K562 (cell line): ENCODE results near the gene PLCL1. TPM values are rescaled to one million over a fixed set of nuclear protein-coding genes. Genes with fewer than 3 reads are reported as not detected.

Experiments
- AFF1 ChIP-seq, 2 experiments: fragments of 450-650 bp; IDR thresholded peaks; 2 replicates each; pipeline ENCODE4 v1.6.1; 2018; ENCODE audit warnings: mild to moderate bottlenecking in 2 of 2, low read depth in 1 of 2; ENCODE audit not compliant: partially characterized antibody in 2 of 2
- ARNT ChIP-seq, 2 experiments: fragments of 450-650 bp; IDR thresholded peaks; 2 replicates each; pipeline ENCODE4 v1.6.1; 2016; ENCODE audit warnings: mild to moderate bottlenecking in 1 of 2
- CBFA2T2 ChIP-seq: fragments of 450-650 bp; conservative IDR thresholded peaks from 2 replicates; pipeline ENCODE4 v1.6.1; 2017; ENCODE audit warnings: mild to moderate bottlenecking
- CEBPB ChIP-seq: fragments of 450-650 bp; IDR thresholded peaks from 2 replicates; pipeline ENCODE4 v1.6.1; 2016; ENCODE audit warnings: missing genetic modification characterization, missing compliant biosample characterization
- CREB1 ChIP-seq, 2 experiments: sonication (generic) in 1 of 2; formaldehyde crosslinking in 1 of 2; IDR thresholded peaks; 2 replicates each; pipeline versions ENCODE4 v1.6.1 to v1.8.0; 2012 to 2022; ENCODE audit warnings: inconsistent platforms in 1 of 2, mild to moderate bottlenecking in 1 of 2, missing genetic modification reagents in 1 of 2, moderate library complexity in 1 of 2
- FOXA1 ChIP-seq: fragments of 450-650 bp; IDR thresholded peaks from 2 replicates; pipeline ENCODE4 v1.6.1; 2016; ENCODE audit warnings: mild to moderate bottlenecking, borderline replicate concordance
- GATAD2A ChIP-seq: fragments of 450-650 bp; IDR thresholded peaks from 2 replicates; pipeline ENCODE4 v1.6.1; 2017
- MEIS2 ChIP-seq: fragments of 450-650 bp; IDR thresholded peaks from 2 replicates; pipeline ENCODE4 v1.6.1; 2014; ENCODE audit warnings: mild to moderate bottlenecking; ENCODE audit not compliant: partially characterized antibody
- RNF2 ChIP-seq: sonication (generic); IDR thresholded peaks from 2 replicates; pipeline ENCODE4 v1.6.1; 2016
- SAFB2 ChIP-seq: fragments of 200-400 bp; formaldehyde crosslinking; IDR thresholded peaks from 2 replicates; pipeline ENCODE4 v1.6.1; 2018; ENCODE audit warnings: borderline replicate concordance, low read length, low read depth, moderate library complexity; ENCODE audit not compliant: severe bottlenecking
- SMARCE1 ChIP-seq: fragments of 450-650 bp; IDR thresholded peaks from 2 replicates; pipeline ENCODE4 v1.7.1; 2016; ENCODE audit warnings: mild to moderate bottlenecking
- TBP ChIP-seq: optimal IDR thresholded peaks from 2 replicates; pipeline ENCODE3; 2011; ENCODE audit warnings: low read depth, low read length, improper control_type of control experiment
- ZNF444 ChIP-seq: fragments of 250-450 bp; sonication (Bioruptor Pico); IDR thresholded peaks from 2 replicates; pipeline ENCODE4 v1.4.0; 2020; ENCODE audit warnings: mild to moderate bottlenecking, moderate library complexity
- polyA plus RNA-seq, 8 experiments: library from polyadenylated mRNA; depleted of rRNA in 4 of 8; stranded (reverse) in 5 of 8; unstranded in 3 of 8; fragments of >200 nt; fragmentation: Nextera tagmentation in 2 of 8; fragmentation: Illumina TruSeq in 1 of 8; extraction: Ambion mirVana in 2 of 8; extraction: Trizol in 1 of 8; gene quantifications; 2 replicates each; pipeline versions ENCODE4 v1.2.1 to v1.2.3, GENCODE V29; 2011 to 2014; ENCODE audit warnings: inconsistent platforms in 1 of 8, missing spikeins in 1 of 8
- total RNA-seq, 7 experiments: library from RNA; depleted of rRNA in 6 of 7; stranded (reverse); fragments of >200 nt in 6 of 7; fragmentation: Illumina TruSeq in 2 of 7; extraction: Trizol in 2 of 7; gene quantifications; 2 replicates each; pipeline versions ENCODE4 v1.2.1 to v1.2.3, GENCODE V29; 2011 to 2021; ENCODE audit warnings: low replicate concordance in 1 of 7
- TF ChIP-seq, protein P1 (sequence below): sonication (generic); formaldehyde crosslinking; IDR thresholded peaks from 2 replicates; pipeline ENCODE4 v1.8.0; 2023; ENCODE audit warnings: missing genetic modification reagents, mild to moderate bottlenecking, borderline replicate concordance
- TF ChIP-seq, protein P2 (sequence below): fragments of 450-650 bp; IDR thresholded peaks from 2 replicates; pipeline ENCODE4 v1.6.1; 2016; ENCODE audit warnings: mild to moderate bottlenecking

Gene PLCL1
- total and polyA plus RNA-seq, 9 of the 15 experiments (the other 6 are each of a cell fraction or from before 2014, with no cell fraction given): 2.0 to 17.7 (median 8.6) TPM

DNA sequence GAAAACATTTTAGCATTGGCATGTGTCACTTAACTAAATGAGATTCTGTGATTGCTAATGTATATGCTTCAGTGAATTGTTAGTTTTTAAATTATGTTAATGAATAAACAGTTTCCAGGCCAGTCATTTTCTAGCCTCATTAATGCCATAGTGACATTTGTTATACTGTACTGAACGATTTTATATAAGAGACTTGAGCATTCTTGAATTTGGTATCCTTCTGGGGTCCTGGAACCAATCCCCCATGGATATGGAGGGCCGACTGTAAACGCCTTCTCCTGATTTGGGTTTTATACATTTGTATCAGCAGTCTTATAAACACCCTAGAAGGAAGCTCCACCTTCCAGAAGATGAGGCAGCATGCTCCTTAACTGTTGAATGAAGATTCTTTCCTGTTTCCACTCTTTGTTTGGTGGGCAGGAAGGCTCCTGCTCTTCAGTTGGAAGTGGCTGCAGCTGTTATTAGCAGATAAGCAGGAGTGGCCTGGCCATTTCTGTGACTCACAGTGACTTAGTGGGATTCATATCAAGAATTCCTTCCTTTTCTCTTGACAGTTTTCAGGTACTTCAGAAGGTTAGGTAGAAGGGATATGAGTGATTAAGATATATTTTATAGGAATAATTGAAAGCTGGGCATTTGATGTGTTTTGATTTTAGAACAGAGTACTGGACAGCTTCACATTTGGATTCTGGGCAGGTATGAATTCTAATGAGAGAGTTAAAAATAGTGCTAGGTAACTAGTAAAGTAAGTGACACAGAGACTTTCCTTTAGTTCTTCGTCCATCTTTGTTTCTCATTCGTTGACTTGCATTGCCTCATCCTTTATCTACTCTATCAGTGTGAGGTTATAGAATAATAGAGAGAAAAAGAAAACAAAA is 124.9 kb downstream of the PLCL1 start (continued):
- TF ChIP-seq, protein P1, sequence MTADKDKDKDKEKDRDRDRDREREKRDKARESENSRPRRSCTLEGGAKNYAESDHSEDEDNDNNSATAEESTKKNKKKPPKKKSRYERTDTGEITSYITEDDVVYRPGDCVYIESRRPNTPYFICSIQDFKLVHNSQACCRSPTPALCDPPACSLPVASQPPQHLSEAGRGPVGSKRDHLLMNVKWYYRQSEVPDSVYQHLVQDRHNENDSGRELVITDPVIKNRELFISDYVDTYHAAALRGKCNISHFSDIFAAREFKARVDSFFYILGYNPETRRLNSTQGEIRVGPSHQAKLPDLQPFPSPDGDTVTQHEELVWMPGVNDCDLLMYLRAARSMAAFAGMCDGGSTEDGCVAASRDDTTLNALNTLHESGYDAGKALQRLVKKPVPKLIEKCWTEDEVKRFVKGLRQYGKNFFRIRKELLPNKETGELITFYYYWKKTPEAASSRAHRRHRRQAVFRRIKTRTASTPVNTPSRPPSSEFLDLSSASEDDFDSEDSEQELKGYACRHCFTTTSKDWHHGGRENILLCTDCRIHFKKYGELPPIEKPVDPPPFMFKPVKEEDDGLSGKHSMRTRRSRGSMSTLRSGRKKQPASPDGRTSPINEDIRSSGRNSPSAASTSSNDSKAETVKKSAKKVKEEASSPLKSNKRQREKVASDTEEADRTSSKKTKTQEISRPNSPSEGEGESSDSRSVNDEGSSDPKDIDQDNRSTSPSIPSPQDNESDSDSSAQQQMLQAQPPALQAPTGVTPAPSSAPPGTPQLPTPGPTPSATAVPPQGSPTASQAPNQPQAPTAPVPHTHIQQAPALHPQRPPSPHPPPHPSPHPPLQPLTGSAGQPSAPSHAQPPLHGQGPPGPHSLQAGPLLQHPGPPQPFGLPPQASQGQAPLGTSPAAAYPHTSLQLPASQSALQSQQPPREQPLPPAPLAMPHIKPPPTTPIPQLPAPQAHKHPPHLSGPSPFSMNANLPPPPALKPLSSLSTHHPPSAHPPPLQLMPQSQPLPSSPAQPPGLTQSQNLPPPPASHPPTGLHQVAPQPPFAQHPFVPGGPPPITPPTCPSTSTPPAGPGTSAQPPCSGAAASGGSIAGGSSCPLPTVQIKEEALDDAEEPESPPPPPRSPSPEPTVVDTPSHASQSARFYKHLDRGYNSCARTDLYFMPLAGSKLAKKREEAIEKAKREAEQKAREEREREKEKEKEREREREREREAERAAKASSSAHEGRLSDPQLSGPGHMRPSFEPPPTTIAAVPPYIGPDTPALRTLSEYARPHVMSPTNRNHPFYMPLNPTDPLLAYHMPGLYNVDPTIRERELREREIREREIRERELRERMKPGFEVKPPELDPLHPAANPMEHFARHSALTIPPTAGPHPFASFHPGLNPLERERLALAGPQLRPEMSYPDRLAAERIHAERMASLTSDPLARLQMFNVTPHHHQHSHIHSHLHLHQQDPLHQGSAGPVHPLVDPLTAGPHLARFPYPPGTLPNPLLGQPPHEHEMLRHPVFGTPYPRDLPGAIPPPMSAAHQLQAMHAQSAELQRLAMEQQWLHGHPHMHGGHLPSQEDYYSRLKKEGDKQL (CRISPR knock-in tag): no peak
- peak; percentile 100 for TF ChIP-seq RNF2
- TF ChIP-seq MEIS2: peak; percentile 80
- TF ChIP-seq ARNT (IDR thresholded peaks at IDR 0.05): peak; percentile 82 to 87; a peak in 3 of 4 replicates
- peak; percentile 61 to 90 for TF ChIP-seq AFF1 (IDR thresholded peaks at IDR 0.05; ENCODE audit: low read depth in 1 of 2, partially characterized antibody in 2 of 2)
- TF ChIP-seq, protein P2, sequence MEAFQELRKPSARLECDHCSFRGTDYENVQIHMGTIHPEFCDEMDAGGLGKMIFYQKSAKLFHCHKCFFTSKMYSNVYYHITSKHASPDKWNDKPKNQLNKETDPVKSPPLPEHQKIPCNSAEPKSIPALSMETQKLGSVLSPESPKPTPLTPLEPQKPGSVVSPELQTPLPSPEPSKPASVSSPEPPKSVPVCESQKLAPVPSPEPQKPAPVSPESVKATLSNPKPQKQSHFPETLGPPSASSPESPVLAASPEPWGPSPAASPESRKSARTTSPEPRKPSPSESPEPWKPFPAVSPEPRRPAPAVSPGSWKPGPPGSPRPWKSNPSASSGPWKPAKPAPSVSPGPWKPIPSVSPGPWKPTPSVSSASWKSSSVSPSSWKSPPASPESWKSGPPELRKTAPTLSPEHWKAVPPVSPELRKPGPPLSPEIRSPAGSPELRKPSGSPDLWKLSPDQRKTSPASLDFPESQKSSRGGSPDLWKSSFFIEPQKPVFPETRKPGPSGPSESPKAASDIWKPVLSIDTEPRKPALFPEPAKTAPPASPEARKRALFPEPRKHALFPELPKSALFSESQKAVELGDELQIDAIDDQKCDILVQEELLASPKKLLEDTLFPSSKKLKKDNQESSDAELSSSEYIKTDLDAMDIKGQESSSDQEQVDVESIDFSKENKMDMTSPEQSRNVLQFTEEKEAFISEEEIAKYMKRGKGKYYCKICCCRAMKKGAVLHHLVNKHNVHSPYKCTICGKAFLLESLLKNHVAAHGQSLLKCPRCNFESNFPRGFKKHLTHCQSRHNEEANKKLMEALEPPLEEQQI: peak; percentile 77
- peak; percentile 98 for TF ChIP-seq SMARCE1
- TF ChIP-seq CBFA2T2: peak; percentile 81
- TF ChIP-seq TBP: peak; percentile 67
- TF ChIP-seq FOXA1: no peak
- no peak for TF ChIP-seq ZNF444 (CRISPR knock-in tag)
- TF ChIP-seq CEBPB (tag): peak; percentile 77
- peak; percentile 66; the same call in 1 of the 2 replicates for TF ChIP-seq GATAD2A
- 0 out of 2 replicates have a peak, but pooled peaks have one; percentile 35 for TF ChIP-seq CREB1 (IDR thresholded peaks at IDR 0.05)
- TF ChIP-seq CREB1 (CRISPR knock-in tag; IDR thresholded peaks at IDR 0.05): no peak
- TF ChIP-seq SAFB2: no peak
